ENCODE measurements around the gene TEX26. TPM values are rescaled to one million over a fixed set of nuclear protein-coding genes. Genes with fewer than 3 reads are reported as not detected.

Gene TEX26
- not detected in 5 replicates for total RNA-seq (2022; extraction: Qiagen RNA extraction)

DNA sequence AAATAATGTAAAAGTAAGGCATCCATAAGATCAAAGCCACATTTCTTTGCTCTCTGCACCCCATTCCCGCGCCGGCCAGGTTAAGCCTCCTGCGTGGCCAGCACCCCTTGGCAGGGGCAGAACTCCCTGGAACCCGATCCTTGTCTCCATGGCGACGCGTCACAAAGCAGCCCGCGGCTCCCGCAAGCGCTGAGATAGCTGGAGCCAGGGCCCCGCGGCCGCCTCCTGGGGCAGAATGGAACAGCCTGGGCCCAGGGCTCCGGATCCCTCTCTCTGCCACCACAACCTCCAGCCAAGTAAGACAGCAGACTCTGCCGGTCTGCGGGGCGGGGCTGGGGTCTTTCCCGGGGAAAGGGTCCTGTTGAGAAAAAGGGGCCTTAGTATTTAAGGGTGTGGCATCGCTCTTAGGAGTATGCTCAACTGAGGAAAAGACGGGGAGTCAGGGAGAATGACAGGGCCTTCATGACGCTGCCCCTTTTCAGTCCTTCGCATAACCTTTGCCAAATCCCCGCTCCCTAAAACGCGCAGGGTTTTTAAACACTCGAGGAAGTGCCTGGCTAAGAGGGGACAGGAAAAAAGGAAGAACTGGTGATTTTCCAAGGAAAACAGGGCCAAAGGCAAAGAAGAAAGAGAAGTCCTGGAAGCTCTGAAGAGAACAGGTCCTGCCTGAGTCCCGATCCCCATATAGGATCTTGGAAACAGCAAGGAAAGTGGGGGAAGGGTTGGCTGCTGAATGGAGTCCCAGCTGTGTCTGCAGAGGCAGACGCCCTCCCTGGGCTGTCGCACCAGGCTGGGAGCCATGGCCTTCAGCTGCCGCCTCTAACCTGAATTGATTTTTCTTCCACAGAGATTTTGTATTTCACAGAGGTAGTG lies at the start of gene TEX26:
Gene TEX26 (plus strand): TSS at position 176 of the 873 bp plus-strand sequence. CDS start 60 bp downstream, at position 236.

DNA sequence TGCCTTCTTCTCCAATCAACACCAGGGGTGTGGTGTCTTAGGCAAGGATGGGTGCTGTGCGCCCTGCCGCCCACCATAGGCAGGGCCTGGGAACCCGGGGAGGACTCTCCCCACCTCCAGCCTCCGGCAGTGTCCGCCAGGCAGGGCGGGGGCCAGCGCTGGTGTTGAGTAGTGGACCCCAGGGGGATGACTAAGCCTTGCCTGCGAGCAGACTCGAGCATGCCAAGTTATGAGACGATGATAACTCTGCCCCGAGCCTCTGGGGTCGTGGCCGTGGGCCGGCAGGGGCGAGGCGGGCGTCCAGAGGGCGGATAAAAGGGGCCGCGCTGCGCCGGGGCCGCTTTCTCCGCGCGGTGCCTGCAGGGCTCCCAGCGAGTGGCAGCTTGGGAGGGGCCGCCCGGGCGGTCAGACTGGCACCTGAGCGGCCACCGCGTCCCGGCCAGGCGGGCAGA lies 26.5 kb upstream of the TEX26 start, which contains the start of gene MEDAG:
Gene MEDAG (plus strand): TSS at position 340 of the 452 bp plus-strand sequence. CDS start 245 bp downstream, outside the sequence.

Other genes with a start within 250 kb of the TEX26 start
- gene ALOX5AP, start 197.1 kb upstream of the TEX26 start, total RNA-seq (2022; extraction: Qiagen RNA extraction) = 7.9 to 12.7 TPM (median 9.7 TPM) in 5 replicates
- gene MEDAG, start 26.4 kb upstream of the TEX26 start, total RNA-seq (2022; extraction: Qiagen RNA extraction) = 0.10 to 0.26 TPM (median 0.18 TPM) in 5 replicates
- gene HSPH1, start 229.2 kb downstream of the TEX26 start, total RNA-seq (2022; extraction: Qiagen RNA extraction) = 88.2 to 108 TPM (median 89.2 TPM) in 5 replicates

Measured in A549 treated with Hydrocortisone at 1 μM for 4 hours (cell line).